ENCODE data around the gene WASHC2A. TPM values are rescaled to one million over a fixed set of nuclear protein-coding genes. Genes with fewer than 3 reads are reported as not detected.
"Not testable (repeated sequence)": the region's sequence is repeated elsewhere in the genome, so short reads cannot be mapped to it uniquely, and the experiment has no call there.

The WASHC2A gene
- total RNA-seq, 1 donor from 2014 or later = 24.0 TPM

- H3K27me3 ChIP-seq (ENCODE audit: control insufficient read depth in 3 of 3, insufficient read depth in 3 of 3, low read length in 3 of 3); H3K4me3 ChIP-seq (ENCODE audit: low read length in 3 of 3); H3K9me3 ChIP-seq (ENCODE audit: control insufficient read depth in 3 of 3, low read length in 3 of 3); H3K4me1 ChIP-seq (ENCODE audit: control insufficient read depth in 3 of 3, insufficient read depth in 3 of 3, low read length in 3 of 3); H3K9ac ChIP-seq (ENCODE audit: low read depth in 1 of 3, low read length in 3 of 3); H3K27ac ChIP-seq (ENCODE audit: low read depth, low read length); H3K36me3 ChIP-seq (ENCODE audit: control insufficient read depth in 3 of 3, insufficient read depth in 3 of 3, low read length in 3 of 3): not testable (repeated sequence)
These were observed 34.0 kb downstream of the WASHC2A start for GRCh38 chr10:50101747-50102146.

GRCh38 chr10:50102267-50102666 is 34.5 kb downstream of the WASHC2A start:
- not testable (repeated sequence) for H3K9me3 ChIP-seq (ENCODE audit: control insufficient read depth in 3 of 3, low read length in 3 of 3); H3K4me3 ChIP-seq (ENCODE audit: low read length in 3 of 3); H3K27ac ChIP-seq (ENCODE audit: low read depth, low read length); H3K9ac ChIP-seq (ENCODE audit: low read depth in 1 of 3, low read length in 3 of 3); H3K27me3 ChIP-seq (ENCODE audit: control insufficient read depth in 3 of 3, insufficient read depth in 3 of 3, low read length in 3 of 3); H3K36me3 ChIP-seq (ENCODE audit: control insufficient read depth in 3 of 3, insufficient read depth in 3 of 3, low read length in 3 of 3); H3K4me1 ChIP-seq (ENCODE audit: control insufficient read depth in 3 of 3, insufficient read depth in 3 of 3, low read length in 3 of 3)

GRCh38 chr10:50108999-50109698 is 41.4 kb downstream of the WASHC2A start:
- H3K27ac ChIP-seq (ENCODE audit: low read depth, low read length); H3K27me3 ChIP-seq (ENCODE audit: control insufficient read depth in 3 of 3, insufficient read depth in 3 of 3, low read length in 3 of 3); H3K4me3 ChIP-seq (ENCODE audit: low read length in 3 of 3); H3K9me3 ChIP-seq (ENCODE audit: control insufficient read depth in 3 of 3, low read length in 3 of 3); H3K9ac ChIP-seq (ENCODE audit: low read depth in 1 of 3, low read length in 3 of 3); H3K4me1 ChIP-seq (ENCODE audit: control insufficient read depth in 3 of 3, insufficient read depth in 3 of 3, low read length in 3 of 3); H3K36me3 ChIP-seq (ENCODE audit: control insufficient read depth in 3 of 3, insufficient read depth in 3 of 3, low read length in 3 of 3): not testable (repeated sequence)

- not testable (repeated sequence) for H3K36me3 ChIP-seq (ENCODE audit: control insufficient read depth in 3 of 3, insufficient read depth in 3 of 3, low read length in 3 of 3)
These were observed 44.8 kb downstream of the WASHC2A start for GRCh38 chr10:50112419-50113112.

GRCh38 chr10:50126765-50127164 is 59.0 kb downstream of the WASHC2A start:
- H3K36me3 ChIP-seq (ENCODE audit: control insufficient read depth in 3 of 3, insufficient read depth in 3 of 3, low read length in 3 of 3); H3K9me3 ChIP-seq (ENCODE audit: control insufficient read depth in 3 of 3, low read length in 3 of 3); H3K4me1 ChIP-seq (ENCODE audit: control insufficient read depth in 3 of 3, insufficient read depth in 3 of 3, low read length in 3 of 3); H3K9ac ChIP-seq (ENCODE audit: low read depth in 1 of 3, low read length in 3 of 3); H3K4me3 ChIP-seq (ENCODE audit: low read length in 3 of 3); H3K27me3 ChIP-seq (ENCODE audit: control insufficient read depth in 3 of 3, insufficient read depth in 3 of 3, low read length in 3 of 3); H3K27ac ChIP-seq (ENCODE audit: low read depth, low read length): not testable (repeated sequence)

More at GRCh38 chr10:50112419-50113112, 44.8 kb downstream of the WASHC2A start:
- H3K27ac ChIP-seq (ENCODE audit: low read depth, low read length); H3K27me3 ChIP-seq (ENCODE audit: control insufficient read depth in 3 of 3, insufficient read depth in 3 of 3, low read length in 3 of 3); H3K9me3 ChIP-seq (ENCODE audit: control insufficient read depth in 3 of 3, low read length in 3 of 3); H3K4me1 ChIP-seq (ENCODE audit: control insufficient read depth in 3 of 3, insufficient read depth in 3 of 3, low read length in 3 of 3); H3K4me3 ChIP-seq (ENCODE audit: low read length in 3 of 3); H3K9ac ChIP-seq (ENCODE audit: low read depth in 1 of 3, low read length in 3 of 3): not testable (repeated sequence)

- H3K9ac ChIP-seq (ENCODE audit: low read depth in 1 of 3, low read length in 3 of 3); H3K9me3 ChIP-seq (ENCODE audit: control insufficient read depth in 3 of 3, low read length in 3 of 3); H3K27me3 ChIP-seq (ENCODE audit: control insufficient read depth in 3 of 3, insufficient read depth in 3 of 3, low read length in 3 of 3); H3K4me3 ChIP-seq (ENCODE audit: low read length in 3 of 3); H3K36me3 ChIP-seq (ENCODE audit: control insufficient read depth in 3 of 3, insufficient read depth in 3 of 3, low read length in 3 of 3); H3K4me1 ChIP-seq (ENCODE audit: control insufficient read depth in 3 of 3, insufficient read depth in 3 of 3, low read length in 3 of 3); H3K27ac ChIP-seq (ENCODE audit: low read depth, low read length): not testable (repeated sequence)
These were observed 60.1 kb downstream of the WASHC2A start for GRCh38 chr10:50127770-50128292.

- H3K4me3 ChIP-seq (ENCODE audit: low read length in 3 of 3); H3K9me3 ChIP-seq (ENCODE audit: control insufficient read depth in 3 of 3, low read length in 3 of 3); H3K36me3 ChIP-seq (ENCODE audit: control insufficient read depth in 3 of 3, insufficient read depth in 3 of 3, low read length in 3 of 3); H3K9ac ChIP-seq (ENCODE audit: low read depth in 1 of 3, low read length in 3 of 3); H3K4me1 ChIP-seq (ENCODE audit: control insufficient read depth in 3 of 3, insufficient read depth in 3 of 3, low read length in 3 of 3); H3K27ac ChIP-seq (ENCODE audit: low read depth, low read length); H3K27me3 ChIP-seq (ENCODE audit: control insufficient read depth in 3 of 3, insufficient read depth in 3 of 3, low read length in 3 of 3): not testable (repeated sequence)
These were observed 63.7 kb downstream of the WASHC2A start for GRCh38 chr10:50131245-50131965.

- H3K27me3 ChIP-seq (ENCODE audit: control insufficient read depth in 3 of 3, insufficient read depth in 3 of 3, low read length in 3 of 3); H3K9ac ChIP-seq (ENCODE audit: low read depth in 1 of 3, low read length in 3 of 3); H3K4me3 ChIP-seq (ENCODE audit: low read length in 3 of 3); H3K9me3 ChIP-seq (ENCODE audit: control insufficient read depth in 3 of 3, low read length in 3 of 3); H3K4me1 ChIP-seq (ENCODE audit: control insufficient read depth in 3 of 3, insufficient read depth in 3 of 3, low read length in 3 of 3); H3K27ac ChIP-seq (ENCODE audit: low read depth, low read length); H3K36me3 ChIP-seq (ENCODE audit: control insufficient read depth in 3 of 3, insufficient read depth in 3 of 3, low read length in 3 of 3): not testable (repeated sequence)
These were observed 64.6 kb downstream of the WASHC2A start for GRCh38 chr10:50132322-50132721.

- H3K27me3 ChIP-seq (ENCODE audit: control insufficient read depth in 3 of 3, insufficient read depth in 3 of 3, low read length in 3 of 3); H3K36me3 ChIP-seq (ENCODE audit: control insufficient read depth in 3 of 3, insufficient read depth in 3 of 3, low read length in 3 of 3); H3K9ac ChIP-seq (ENCODE audit: low read depth in 1 of 3, low read length in 3 of 3); H3K4me1 ChIP-seq (ENCODE audit: control insufficient read depth in 3 of 3, insufficient read depth in 3 of 3, low read length in 3 of 3); H3K4me3 ChIP-seq (ENCODE audit: low read length in 3 of 3); H3K27ac ChIP-seq (ENCODE audit: low read depth, low read length); H3K9me3 ChIP-seq (ENCODE audit: control insufficient read depth in 3 of 3, low read length in 3 of 3): not testable (repeated sequence)
These were observed 65.1 kb downstream of the WASHC2A start for GRCh38 chr10:50132841-50133240.

GRCh38 chr10:50143512-50144174 is 75.9 kb downstream of the WASHC2A start:
- not testable (repeated sequence) for H3K27ac ChIP-seq (ENCODE audit: low read depth, low read length); H3K4me3 ChIP-seq (ENCODE audit: low read length in 3 of 3); H3K9ac ChIP-seq (ENCODE audit: low read depth in 1 of 3, low read length in 3 of 3); H3K27me3 ChIP-seq (ENCODE audit: control insufficient read depth in 3 of 3, insufficient read depth in 3 of 3, low read length in 3 of 3); H3K36me3 ChIP-seq (ENCODE audit: control insufficient read depth in 3 of 3, insufficient read depth in 3 of 3, low read length in 3 of 3); H3K4me1 ChIP-seq (ENCODE audit: control insufficient read depth in 3 of 3, insufficient read depth in 3 of 3, low read length in 3 of 3); H3K9me3 ChIP-seq (ENCODE audit: control insufficient read depth in 3 of 3, low read length in 3 of 3)
